ENCODE results near the gene S100B. TPM values are rescaled to one million over a fixed set of nuclear protein-coding genes. Genes with fewer than 3 reads are reported as not detected.

S100B gene
- total RNA-seq, 1 experiment from 2014 or later, result not detected

DNA sequence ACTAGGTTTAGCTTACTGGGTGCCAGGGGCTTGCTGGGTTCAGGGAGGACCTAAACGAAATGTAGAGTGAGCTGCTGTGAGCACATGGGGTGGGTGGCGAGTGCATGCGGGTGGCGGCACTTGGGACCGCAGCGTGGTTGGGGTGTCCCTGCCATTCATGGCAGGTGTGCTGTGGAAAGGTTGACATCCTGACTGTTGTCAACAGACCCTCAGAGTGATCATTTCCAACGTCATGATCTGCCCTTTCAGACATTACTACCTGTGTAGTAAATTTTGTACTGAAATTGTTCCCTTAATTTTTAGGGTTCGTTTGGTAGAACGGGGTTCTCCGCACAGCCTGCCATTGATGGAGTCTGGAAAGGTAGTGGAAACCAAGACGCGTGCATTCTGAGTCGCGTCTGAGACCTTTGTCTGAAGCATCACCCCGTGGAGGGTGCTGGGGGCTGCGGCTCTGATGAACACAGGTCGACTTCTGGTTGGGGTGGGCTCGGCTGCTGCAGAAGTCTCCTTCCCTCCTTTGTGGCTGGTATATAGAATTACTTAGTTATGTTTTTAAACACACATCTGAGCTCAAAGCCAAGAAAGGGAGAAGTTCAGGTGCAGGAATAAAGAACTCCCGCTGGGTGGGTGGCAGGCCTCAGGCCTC is 43.3 kb downstream of the S100B start:
- TF ChIP-seq, protein P1, sequence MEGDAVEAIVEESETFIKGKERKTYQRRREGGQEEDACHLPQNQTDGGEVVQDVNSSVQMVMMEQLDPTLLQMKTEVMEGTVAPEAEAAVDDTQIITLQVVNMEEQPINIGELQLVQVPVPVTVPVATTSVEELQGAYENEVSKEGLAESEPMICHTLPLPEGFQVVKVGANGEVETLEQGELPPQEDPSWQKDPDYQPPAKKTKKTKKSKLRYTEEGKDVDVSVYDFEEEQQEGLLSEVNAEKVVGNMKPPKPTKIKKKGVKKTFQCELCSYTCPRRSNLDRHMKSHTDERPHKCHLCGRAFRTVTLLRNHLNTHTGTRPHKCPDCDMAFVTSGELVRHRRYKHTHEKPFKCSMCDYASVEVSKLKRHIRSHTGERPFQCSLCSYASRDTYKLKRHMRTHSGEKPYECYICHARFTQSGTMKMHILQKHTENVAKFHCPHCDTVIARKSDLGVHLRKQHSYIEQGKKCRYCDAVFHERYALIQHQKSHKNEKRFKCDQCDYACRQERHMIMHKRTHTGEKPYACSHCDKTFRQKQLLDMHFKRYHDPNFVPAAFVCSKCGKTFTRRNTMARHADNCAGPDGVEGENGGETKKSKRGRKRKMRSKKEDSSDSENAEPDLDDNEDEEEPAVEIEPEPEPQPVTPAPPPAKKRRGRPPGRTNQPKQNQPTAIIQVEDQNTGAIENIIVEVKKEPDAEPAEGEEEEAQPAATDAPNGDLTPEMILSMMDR (IDR thresholded peaks at IDR 0.05; ENCODE audit: insufficient read depth in 1 of 2, low read depth in 1 of 2, low read length in 1 of 2, severe bottlenecking in 1 of 2, unreplicated experiment in 1 of 2), result no peak
- no peaks in the 10 kb centered on the region for H3K27me3 ChIP-seq (replicated peaks; ENCODE audit: control insufficient read depth, insufficient read depth, low read length)
- BruUV-seq (replicated peaks), result no TSS peak
- DNase-seq, result no peak
- Mint-ChIP-seq H3K4me1 (ENCODE audit: low read depth, unreplicated experiment) (no peaks in the 10 kb centered on the region), H3K27ac (ENCODE audit: unreplicated experiment) (no peak overlapping the region), H3K4me3 (ENCODE audit: unreplicated experiment) (no peak overlapping the region), H3K27me3 (ENCODE audit: insufficient read depth, unreplicated experiment) (no peaks in the 10 kb centered on the region), H3K9me3 (ENCODE audit: unreplicated experiment) (no peaks in the 10 kb centered on the region), H3K36me3 (ENCODE audit: insufficient read depth, unreplicated experiment) (peaks cover 47% of the 10 kb centered on the region)
- CTCF ChIA-PET, result no interaction called here
- POLR2A ChIA-PET, result no interaction called here
- H3K4me3 ChIP-seq (ENCODE audit: low read depth, low read length), result no peak overlapping the region
- intact Hi-C loops (cut with micrococcal nuclease; ENCODE audit: unreplicated experiment), result no loop called here
- no peaks in the 10 kb centered on the region; the same call in 1 of the 2 replicates for H3K36me3 ChIP-seq (ENCODE audit: control insufficient read depth, insufficient read depth, low read length)
- H3K4me1 ChIP-seq, result no peaks in the 10 kb centered on the region
- H3K9me3 ChIP-seq, result no peaks in the 10 kb centered on the region

DNA sequence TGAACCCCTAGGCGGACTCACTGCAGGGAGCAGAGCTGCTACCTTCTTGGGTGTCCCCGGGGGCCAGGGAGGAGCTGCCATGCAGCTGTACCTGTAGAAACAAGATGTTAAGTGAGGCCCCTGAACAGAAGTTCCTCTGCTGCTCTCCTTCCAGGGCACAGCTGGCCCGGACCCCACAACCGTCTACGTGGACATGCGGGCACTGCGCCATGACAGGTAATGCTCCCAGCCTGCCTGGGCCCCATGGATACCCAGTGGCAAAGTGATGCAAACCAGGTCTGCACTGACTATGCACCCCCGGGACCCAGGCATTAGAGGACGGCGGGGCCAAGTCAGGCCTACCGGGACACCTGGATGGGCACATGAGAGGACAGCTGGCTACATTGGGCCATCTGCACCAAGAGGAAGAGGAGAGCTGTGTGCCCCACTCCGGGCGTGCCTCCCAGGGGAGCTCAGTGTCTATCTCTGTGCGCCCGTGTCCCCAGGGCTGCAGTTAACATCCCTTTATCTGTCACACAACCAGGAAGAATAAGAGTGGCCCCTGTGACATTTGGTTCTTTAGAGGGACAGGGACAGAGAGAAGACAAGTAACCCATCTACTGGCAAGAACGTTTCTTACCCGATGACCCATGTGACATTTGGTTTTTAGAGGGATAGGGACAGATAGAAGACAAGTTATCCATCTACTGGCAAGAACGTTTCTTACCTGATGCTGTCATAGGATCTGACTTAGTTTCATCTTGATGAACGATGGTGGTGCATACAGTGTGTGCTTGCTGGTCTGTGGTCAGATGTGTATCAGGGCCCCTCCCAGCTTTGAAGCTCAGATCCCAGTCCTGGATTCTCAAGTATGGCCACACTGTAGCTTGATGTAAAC is 44.1 kb downstream of the S100B start:
- TF ChIP-seq, protein P1 (IDR thresholded peaks at IDR 0.05; ENCODE audit: insufficient read depth in 1 of 2, low read depth in 1 of 2, low read length in 1 of 2, severe bottlenecking in 1 of 2, unreplicated experiment in 1 of 2), result no peak
- DNase-seq, result no peak
- Mint-ChIP-seq H3K27me3 (ENCODE audit: insufficient read depth, unreplicated experiment) (no peaks in the 10 kb centered on the region), H3K4me1 (ENCODE audit: low read depth, unreplicated experiment) (no peaks in the 10 kb centered on the region), H3K4me3 (ENCODE audit: unreplicated experiment) (no peak overlapping the region), H3K9me3 (ENCODE audit: unreplicated experiment) (no peaks in the 10 kb centered on the region), H3K27ac (ENCODE audit: unreplicated experiment) (no peak overlapping the region), H3K36me3 (ENCODE audit: insufficient read depth, unreplicated experiment) (peaks cover 49% of the 10 kb centered on the region)
- Histone ChIP-seq H3K27me3 (replicated peaks; ENCODE audit: control insufficient read depth, insufficient read depth, low read length) (no peaks in the 10 kb centered on the region), H3K4me3 (ENCODE audit: low read depth, low read length) (no peak overlapping the region), H3K9me3 (no peaks in the 10 kb centered on the region), H3K36me3 (ENCODE audit: control insufficient read depth, insufficient read depth, low read length) (no peaks in the 10 kb centered on the region; the same call in 1 of the 2 replicates), H3K4me1 (no peaks in the 10 kb centered on the region)
- no TSS peak for BruUV-seq (replicated peaks)
- intact Hi-C loops (cut with micrococcal nuclease; ENCODE audit: unreplicated experiment), result no loop called here
- CTCF ChIA-PET, result no interaction called here
- POLR2A ChIA-PET, result no interaction called here

DNA sequence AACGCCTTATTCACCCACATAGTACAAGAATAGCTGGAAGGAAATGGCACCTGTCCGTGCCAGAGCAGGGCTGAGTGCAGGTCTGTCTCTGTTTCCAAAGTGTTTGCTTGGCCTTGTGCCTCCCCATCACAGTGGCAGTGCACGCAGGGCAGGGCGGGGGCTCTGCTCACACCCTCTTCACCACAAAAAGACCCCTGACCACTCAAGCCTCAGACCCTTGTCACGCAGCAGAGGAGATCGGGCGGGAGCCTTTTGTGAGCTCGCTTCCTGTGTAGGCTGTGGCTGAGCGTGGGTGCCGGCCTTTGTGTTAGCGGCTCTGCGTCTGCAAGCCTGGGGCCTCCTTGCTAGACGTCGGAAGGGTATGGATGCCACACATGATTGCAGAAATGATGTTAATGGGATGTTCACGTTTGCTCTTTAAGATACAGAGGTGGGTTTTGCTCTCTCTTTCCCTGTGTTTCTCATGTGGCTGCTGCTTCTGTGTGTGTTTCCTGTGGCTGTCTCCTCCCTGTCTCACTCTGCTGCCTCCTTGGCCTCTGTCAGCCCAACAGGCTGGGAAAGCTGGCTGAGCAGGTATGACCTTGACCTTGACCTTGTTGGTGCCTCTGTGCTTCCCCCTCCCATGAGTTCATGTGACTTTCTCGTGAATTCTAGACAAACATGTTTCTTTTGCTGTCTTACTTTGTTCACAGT is 45.4 kb downstream of the S100B start:
- CTCF ChIA-PET, result no interaction called here
- POLR2A ChIA-PET, result no interaction called here
- no peak overlapping the region for H3K27ac Mint-ChIP-seq (ENCODE audit: unreplicated experiment)
- no peak for DNase-seq
- intact Hi-C loops (cut with micrococcal nuclease; ENCODE audit: unreplicated experiment), result no loop called here
- no peaks in the 10 kb centered on the region for H3K27me3 ChIP-seq (replicated peaks; ENCODE audit: control insufficient read depth, insufficient read depth, low read length)
- H3K4me1 Mint-ChIP-seq (ENCODE audit: low read depth, unreplicated experiment), result no peaks in the 10 kb centered on the region
- H3K4me1 ChIP-seq, result no peaks in the 10 kb centered on the region
- BruUV-seq (replicated peaks), result no TSS peak
- H3K27me3 Mint-ChIP-seq (ENCODE audit: insufficient read depth, unreplicated experiment), result no peaks in the 10 kb centered on the region
- H3K4me3 Mint-ChIP-seq (ENCODE audit: unreplicated experiment), result no peak overlapping the region
- TF ChIP-seq, protein P1 (IDR thresholded peaks at IDR 0.05; ENCODE audit: insufficient read depth in 1 of 2, low read depth in 1 of 2, low read length in 1 of 2, severe bottlenecking in 1 of 2, unreplicated experiment in 1 of 2), result no peak
- H3K36me3 Mint-ChIP-seq (ENCODE audit: insufficient read depth, unreplicated experiment), result peaks cover 45% of the 10 kb centered on the region
- no peaks in the 10 kb centered on the region for H3K9me3 ChIP-seq
- no peak overlapping the region for H3K4me3 ChIP-seq (ENCODE audit: low read depth, low read length)
- no peaks in the 10 kb centered on the region for H3K9me3 Mint-ChIP-seq (ENCODE audit: unreplicated experiment)
- no peaks in the 10 kb centered on the region; the same call in 1 of the 2 replicates for H3K36me3 ChIP-seq (ENCODE audit: control insufficient read depth, insufficient read depth, low read length)

Data from Caco-2 (cell line).